Skeletal muscle tissue (tissue), 4 donors: Measurements from ENCODE around the gene ROCK2. TPM values are rescaled to one million over a fixed set of nuclear protein-coding genes. Genes with fewer than 3 reads are reported as not detected.

Experiments used
- H3K27ac ChIP-seq: one replicate; pipeline ENCODE4 v1.7.0; 2013; ENCODE audit warnings: mild to moderate bottlenecking, low read depth, low read length, inconsistent platforms
- H3K27me3 ChIP-seq, 3 donors: one replicate each; pipeline ENCODE4 v1.7.0; 2013; ENCODE audit warnings: low read length in 3 of 3; ENCODE audit not compliant: control insufficient read depth in 3 of 3, insufficient read depth in 3 of 3
- H3K36me3 ChIP-seq, 3 donors: one replicate each; pipeline ENCODE4 v1.7.0; 2013; ENCODE audit warnings: low read length in 3 of 3; ENCODE audit not compliant: control insufficient read depth in 3 of 3, insufficient read depth in 3 of 3
- H3K4me1 ChIP-seq, 3 donors: one replicate each; pipeline ENCODE4 v1.7.0; 2013; ENCODE audit warnings: low read length in 3 of 3, mild to moderate bottlenecking in 3 of 3; ENCODE audit not compliant: control insufficient read depth in 3 of 3, insufficient read depth in 3 of 3
- H3K4me3 ChIP-seq, 3 donors: one replicate each; pipeline ENCODE4 v1.7.0; 2013; ENCODE audit warnings: low read length in 3 of 3
- H3K9ac ChIP-seq, 3 donors: one replicate each; pipeline ENCODE4 v1.7.0; 2013; ENCODE audit warnings: low read length in 3 of 3, mild to moderate bottlenecking in 3 of 3, moderate library complexity in 2 of 3, low read depth in 1 of 3
- H3K9me3 ChIP-seq, 3 donors: one replicate each; pipeline ENCODE4 v1.7.0; 2013; ENCODE audit warnings: low read length in 3 of 3; ENCODE audit not compliant: control insufficient read depth in 3 of 3
- total RNA-seq: library from RNA; depleted of rRNA; stranded (reverse); fragments of >200 nt; gene quantifications from one replicate; pipeline ENCODE4 v1.2.3, GENCODE V29; 2014
- donor health status: Osteomylitis.

Gene ROCK2
- total RNA-seq, 1 donor from 2014 or later: 37.1 TPM

DNA sequence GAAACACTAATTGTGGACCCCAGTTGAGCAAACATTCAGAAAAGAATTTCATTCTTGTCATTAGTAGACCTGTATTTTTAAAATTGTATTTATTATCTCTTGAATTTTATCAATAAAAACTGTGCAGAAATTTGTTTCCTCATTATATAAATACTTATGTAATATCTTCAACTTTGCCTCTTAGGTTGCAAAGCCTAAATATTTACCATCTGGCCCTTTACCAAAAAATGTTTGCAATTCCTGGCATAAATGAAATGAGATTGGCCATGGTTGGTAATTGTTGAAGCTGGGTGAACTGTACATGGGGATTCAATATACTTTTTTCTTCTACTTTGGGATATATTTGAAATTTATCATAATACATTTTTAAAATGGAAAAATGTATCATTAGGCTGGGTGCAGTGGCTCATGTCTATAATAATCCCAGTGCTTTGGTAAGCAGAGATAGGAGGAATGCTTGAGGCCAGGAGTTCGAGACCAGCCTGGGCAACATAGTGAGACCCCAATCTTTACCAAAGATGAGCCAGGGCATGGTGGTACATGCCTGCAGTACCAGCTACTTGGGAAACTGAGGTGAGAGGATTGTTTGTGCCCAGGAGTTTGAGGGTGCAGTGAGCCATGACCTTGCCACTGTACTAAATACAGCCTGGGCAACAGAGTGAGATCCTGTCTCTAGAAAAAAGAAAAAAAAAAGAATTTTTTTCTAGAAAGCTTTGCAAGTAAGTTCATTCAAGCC, 100.2 kb downstream of the ROCK2 start:
- H3K36me3 ChIP-seq: no peaks in the 10 kb centered on the region
- H3K9me3 ChIP-seq: no peaks in the 10 kb centered on the region
- no peak overlapping the region for H3K9ac ChIP-seq
- H3K27me3 ChIP-seq: no peaks in the 10 kb centered on the region
- H3K27ac ChIP-seq: no peak overlapping the region
- H3K4me1 ChIP-seq: no peaks in the 10 kb centered on the region
- no peak overlapping the region for H3K4me3 ChIP-seq

- Histone ChIP-seq H3K27me3 (no peaks in the 10 kb centered on the region), H3K9me3 (no peaks in the 10 kb centered on the region), H3K27ac (no peak overlapping the region), H3K9ac (no peak overlapping the region), H3K4me1 (no peaks in the 10 kb centered on the region), H3K36me3 (no peaks in the 10 kb centered on the region), H3K4me3 (no peak overlapping the region)
Observed at GRCh38 chr2:11243512-11243911, 100.9 kb downstream of the ROCK2 start.

DNA sequence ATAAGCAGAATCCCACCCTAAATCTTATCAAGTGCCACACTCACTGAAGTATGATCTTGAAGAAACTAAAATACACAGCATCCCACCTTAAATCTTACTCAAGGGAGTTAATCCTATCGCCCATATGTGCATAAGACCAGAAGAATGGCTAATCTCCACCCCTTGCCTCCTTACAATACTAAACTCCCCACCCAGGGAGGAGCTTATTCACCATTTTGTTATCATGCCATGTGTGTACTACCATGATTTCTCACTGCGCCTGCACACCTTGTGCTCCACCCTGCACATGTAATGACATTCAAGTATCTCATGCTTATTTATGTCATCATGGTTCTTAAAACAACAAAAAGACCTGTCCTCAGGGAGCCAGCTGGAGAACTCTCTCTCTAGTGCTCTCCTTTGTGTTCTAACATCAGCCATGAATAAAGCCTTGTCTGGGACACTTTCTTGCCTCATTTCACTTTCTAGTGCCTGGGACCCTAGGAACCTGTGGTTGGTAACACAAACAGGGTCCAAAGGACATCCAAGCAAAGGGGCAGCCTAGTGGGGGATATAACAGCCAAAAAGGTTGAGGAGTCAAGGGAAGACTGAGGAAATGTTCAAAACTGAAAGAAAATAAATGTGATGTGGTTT, 101.8 kb downstream of the ROCK2 start:
- H3K4me1 ChIP-seq: no peaks in the 10 kb centered on the region
- H3K27me3 ChIP-seq: no peaks in the 10 kb centered on the region
- H3K9me3 ChIP-seq: no peaks in the 10 kb centered on the region
- no peak overlapping the region for H3K4me3 ChIP-seq
- H3K27ac ChIP-seq: no peak overlapping the region
- no peaks in the 10 kb centered on the region for H3K36me3 ChIP-seq
- no peak overlapping the region for H3K9ac ChIP-seq

- Histone ChIP-seq H3K9me3 (no peaks in the 10 kb centered on the region), H3K27me3 (no peaks in the 10 kb centered on the region), H3K4me3 (no peak overlapping the region), H3K36me3 (no peaks in the 10 kb centered on the region), H3K4me1 (no peaks in the 10 kb centered on the region), H3K9ac (no peak overlapping the region), H3K27ac (no peak overlapping the region)
Observed at GRCh38 chr2:11241412-11242203, 102.8 kb downstream of the ROCK2 start.

GRCh38 chr2:11239666-11240462, 104.6 kb downstream of the ROCK2 start:
- H3K27me3 ChIP-seq: no peaks in the 10 kb centered on the region
- H3K27ac ChIP-seq: no peak overlapping the region
- H3K4me1 ChIP-seq: peaks cover 3 to 7% (median 5%) of the 10 kb centered on the region in 3 donors

DNA sequence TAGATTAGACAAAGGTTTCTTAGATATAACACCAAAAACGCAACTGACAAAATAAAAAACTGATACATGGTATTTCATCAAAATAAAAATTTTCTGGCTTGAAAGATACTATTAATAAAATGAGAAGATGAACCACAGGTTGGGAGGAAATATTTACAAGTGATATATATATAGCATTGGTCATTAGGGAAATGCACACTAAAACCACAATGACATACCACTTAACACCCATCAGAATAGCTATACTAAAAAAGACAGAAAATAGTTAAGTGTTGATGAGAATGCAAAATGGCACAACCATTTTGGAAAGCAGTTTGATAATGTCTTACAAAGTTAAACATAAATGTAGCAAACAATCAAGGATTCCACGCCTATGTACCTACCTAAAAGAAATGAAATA, 105.3 kb downstream of the ROCK2 start:
- no peak overlapping the region for H3K27ac ChIP-seq
- H3K4me3 ChIP-seq: no peak overlapping the region
- H3K27me3 ChIP-seq: no peaks in the 10 kb centered on the region
- peaks cover 3 to 7% (median 5%) of the 10 kb centered on the region in 3 donors for H3K4me1 ChIP-seq
- no peak overlapping the region for H3K9ac ChIP-seq
- no peaks in the 10 kb centered on the region for H3K36me3 ChIP-seq
- no peaks in the 10 kb centered on the region for H3K9me3 ChIP-seq

More at GRCh38 chr2:11239666-11240462, 104.6 kb downstream of the ROCK2 start:
- no peak overlapping the region for H3K4me3 ChIP-seq
- no peaks in the 10 kb centered on the region for H3K36me3 ChIP-seq
- H3K9ac ChIP-seq: no peak overlapping the region
- no peaks in the 10 kb centered on the region for H3K9me3 ChIP-seq

DNA sequence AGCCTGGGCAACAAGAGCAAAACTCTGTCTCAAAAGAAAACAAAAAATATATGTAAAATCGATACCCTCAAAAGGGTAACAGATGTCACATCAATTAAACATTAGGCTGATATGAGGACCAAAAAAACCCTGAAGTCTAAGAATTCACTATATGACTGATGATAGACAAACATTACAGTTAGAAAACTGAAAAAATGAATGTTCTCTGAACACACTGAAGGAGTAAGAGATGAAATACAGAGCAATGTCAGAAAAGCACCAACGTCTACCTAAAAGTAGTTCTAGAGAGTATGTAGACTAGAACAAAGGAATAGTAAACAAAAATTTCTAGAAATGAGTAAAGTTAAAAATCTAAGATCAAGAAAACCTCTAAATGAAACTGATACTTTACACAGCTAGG, 107.3 kb downstream of the ROCK2 start:
- Histone ChIP-seq H3K9me3 (no peaks in the 10 kb centered on the region), H3K4me3 (no peak overlapping the region), H3K9ac (no peak overlapping the region), H3K27me3 (no peaks in the 10 kb centered on the region), H3K27ac (no peak overlapping the region), H3K4me1 (peaks cover 3 to 7% (median 5%) of the 10 kb centered on the region in 3 donors), H3K36me3 (no peaks in the 10 kb centered on the region)

- Histone ChIP-seq H3K9me3 (no peaks in the 10 kb centered on the region), H3K27me3 (no peaks in the 10 kb centered on the region), H3K9ac (no peak overlapping the region), H3K4me1 (peaks cover 3 to 7% (median 5%) of the 10 kb centered on the region in 3 donors), H3K4me3 (no peak overlapping the region), H3K36me3 (no peaks in the 10 kb centered on the region), H3K27ac (no peak overlapping the region)
Observed at GRCh38 chr2:11236335-11236734, 108.1 kb downstream of the ROCK2 start.

DNA sequence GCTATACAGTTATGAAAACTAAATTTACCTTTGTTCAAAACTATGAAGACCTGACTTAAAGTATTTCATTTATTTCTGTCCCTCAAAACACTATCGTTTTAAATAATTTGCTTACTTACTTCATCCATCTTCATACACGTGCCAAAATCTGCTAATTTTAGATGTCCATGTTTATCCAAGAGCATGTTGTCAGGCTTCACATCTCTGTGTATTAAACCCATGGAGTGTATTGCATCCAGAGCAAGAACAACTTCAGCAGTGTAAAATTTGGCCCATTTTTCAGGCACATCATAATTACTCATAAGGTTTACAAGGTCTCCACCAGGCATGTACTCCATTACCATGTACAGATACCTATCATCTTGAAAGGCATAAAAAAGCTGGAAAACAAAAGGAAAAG, 108.9 kb downstream of the ROCK2 start:
- Histone ChIP-seq H3K4me3 (no peak overlapping the region), H3K9me3 (no peaks in the 10 kb centered on the region), H3K9ac (peak overlapping the region in 1 of 3 donors; percentile 22), H3K4me1 (peaks cover 3 to 7% (median 5%) of the 10 kb centered on the region in 3 donors), H3K36me3 (no peaks in the 10 kb centered on the region), H3K27ac (no peak overlapping the region), H3K27me3 (no peaks in the 10 kb centered on the region)
